GM21717 (cell line): Measurements from ENCODE around the gene LMF1.
"Not testable (repeated sequence)": the region's sequence is repeated elsewhere in the genome, so short reads cannot be mapped to it uniquely, and the experiment has no call there.

Source experiments
- ATAC-seq: cut with Tn5 transposase; IDR thresholded peaks from one replicate; pipeline ENCODE4 v1.9.1; 2021; ENCODE audit warnings: mild to moderate bottlenecking, moderate library complexity; ENCODE audit not compliant: unreplicated experiment

LMF1 gene

DNA sequence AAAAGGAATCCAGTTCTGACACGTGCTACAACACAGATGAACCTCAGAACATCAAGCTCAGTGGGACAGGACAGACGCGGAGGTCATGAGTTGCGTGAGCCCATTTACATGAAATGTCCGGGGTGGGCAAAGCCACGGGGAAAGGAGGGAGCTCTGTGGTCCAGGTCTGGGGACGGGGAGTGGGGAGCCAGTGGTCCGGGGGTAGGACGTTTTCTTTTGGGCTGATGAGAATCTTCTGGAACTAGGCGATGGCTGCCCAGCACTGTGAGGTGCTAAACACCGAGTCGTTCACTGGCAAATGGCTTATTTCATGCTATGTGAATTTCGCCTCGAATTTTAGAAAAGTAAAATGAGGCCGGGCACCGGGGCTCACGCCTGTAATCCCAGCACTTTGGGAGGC, 2.6 kb upstream of the LMF1 start:
- no peak for ATAC-seq

DNA sequence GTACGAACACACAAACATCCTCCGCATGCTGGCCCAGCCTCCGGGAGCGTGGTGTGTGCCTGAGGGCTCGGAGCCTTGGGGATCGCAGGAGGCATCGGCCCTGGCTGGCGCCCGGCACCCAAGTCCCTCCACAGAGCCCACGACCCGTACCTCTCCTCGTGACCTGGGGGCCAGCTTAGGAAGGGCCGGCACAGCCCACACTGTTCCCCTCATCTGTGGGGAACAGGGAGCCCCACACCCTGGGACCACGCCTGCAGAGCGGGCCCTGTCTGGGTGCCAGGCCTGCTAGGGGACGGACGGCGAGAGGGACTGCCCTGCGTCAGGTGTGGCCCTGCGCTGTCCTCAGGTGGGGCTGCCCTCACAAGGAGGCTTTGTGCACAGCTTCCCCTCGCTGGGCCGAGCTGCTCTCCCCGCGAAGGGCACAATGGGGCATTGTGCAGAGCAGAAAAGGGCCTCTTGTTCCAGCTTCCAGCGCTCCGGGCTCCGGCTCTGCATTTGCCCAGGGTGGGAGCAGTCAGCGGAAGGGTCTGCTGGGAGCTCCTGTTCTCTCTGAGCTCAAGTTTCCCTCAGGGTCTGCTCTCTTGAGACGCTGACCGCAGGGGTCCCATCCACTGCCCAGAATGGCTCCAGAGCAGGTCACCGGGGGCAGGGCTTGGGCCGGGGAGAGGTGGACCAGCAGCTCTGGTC, 1.7 kb upstream of the LMF1 start:
- ATAC-seq: no peak

DNA sequence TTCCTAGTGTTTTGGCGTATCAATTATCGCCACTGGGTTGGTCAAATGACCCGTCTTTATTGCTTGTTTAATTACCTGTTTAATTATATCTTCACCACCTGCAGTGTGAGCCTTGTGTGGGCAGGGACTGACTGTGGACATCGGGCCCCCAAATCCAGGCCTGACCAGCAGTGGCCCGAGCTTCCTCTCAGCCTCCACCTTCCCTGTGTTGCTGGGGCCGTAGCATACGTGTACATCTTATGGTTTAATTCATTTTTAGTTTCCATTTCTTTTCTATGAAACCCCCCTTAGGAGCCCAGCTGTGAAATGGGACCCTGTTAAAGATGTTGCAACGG, 1.2 kb upstream of the LMF1 start:
- ATAC-seq: no peak

DNA sequence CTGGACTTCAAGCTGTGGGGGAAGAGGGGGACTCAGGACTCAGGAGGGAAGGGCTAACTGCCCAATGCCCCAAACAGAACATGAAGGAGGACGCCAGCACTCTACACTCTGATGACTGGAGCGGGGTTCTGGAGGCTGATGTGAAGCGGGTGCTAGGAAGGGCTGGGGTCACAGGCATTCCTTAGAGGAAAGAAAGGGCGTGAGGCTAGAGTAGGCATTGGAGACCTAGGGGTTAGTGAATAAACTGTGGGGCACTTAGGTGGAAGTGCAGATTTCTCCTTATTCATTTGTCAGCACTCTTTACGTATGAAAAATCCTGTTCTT, 760 bp upstream of the LMF1 start:
- no peak for ATAC-seq

DNA sequence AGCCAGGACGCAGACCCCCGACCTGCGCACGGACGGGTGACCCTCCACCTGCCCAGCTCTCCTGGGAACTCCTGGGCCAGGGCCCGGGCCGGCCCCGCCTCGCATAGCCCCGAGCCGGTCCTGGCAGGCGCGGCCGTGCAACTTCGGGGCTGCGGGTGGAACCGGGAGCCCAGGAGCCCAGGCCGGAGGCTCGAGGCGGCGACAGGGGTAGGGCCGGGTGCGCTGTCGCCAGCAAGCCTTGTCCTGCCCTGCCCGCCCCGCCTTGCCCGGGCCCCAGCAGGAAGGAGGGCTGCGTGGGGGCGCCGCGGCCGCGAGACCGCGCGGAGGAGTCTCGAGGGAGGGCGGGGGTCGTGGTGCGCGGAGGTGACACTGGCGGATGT, 408 bp downstream of the LMF1 start:
- ATAC-seq: no peak

DNA sequence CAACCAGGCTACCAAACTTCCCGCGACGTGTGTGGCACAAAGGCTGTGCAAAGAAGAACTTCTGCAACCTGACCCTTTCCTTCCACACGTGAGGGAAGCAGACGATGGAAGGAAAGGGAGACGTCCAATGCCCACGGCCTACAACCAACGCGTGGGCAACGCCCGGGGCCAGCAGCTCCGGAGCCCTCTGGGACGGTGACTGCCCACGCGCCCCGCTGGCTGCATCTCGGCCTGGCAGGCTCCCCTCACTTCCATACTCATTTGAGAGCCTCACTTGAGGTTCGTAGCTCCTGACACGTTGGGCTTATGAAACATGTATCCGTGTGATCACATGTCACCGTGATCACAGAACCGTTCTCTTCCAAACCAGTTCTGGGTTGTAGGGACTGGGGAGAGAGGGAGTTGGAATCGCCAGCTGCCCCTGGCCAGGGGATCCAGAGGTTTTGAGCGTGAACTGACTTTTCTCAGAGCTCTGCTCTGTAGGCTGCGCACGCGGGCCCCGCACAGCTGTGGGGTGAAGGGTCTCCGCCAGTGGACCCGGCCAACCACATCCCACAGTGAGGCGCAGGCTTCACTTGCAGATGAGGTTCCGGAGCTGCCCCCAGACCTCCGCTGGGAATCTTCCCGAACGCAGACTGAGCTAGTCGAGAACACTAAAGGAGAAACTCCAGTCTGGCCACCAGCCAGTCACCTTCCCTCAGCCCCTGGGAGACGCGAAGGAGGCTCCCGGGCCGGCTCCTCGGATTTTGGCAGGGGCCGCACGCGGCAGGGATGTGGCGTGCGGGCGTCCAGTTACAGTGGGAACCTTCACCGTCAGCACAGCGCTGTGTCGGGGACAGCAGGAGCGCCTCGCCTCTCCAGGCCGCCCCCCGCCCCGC, 1.0 kb downstream of the LMF1 start:
- ATAC-seq: no peak

DNA sequence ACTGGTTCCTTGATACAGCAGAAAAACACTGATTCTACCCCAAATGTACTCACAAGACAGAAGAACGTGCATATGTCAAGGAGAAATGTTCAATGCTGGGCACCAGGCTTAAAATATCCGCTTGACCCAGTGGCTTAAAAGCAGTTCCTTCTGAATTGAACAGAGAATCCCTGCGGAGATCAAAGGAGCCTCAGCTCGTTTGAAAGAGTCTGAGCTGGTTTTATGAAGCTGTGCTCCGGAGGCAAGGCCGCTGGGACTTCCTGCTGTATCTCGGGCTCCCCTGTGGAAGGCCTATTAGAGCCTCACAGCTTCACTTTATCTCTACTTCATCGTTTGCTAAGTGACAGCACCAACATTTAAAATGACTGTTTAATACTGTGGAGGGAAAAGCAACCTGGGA, 2.2 kb downstream of the LMF1 start:
- no peak for ATAC-seq

DNA sequence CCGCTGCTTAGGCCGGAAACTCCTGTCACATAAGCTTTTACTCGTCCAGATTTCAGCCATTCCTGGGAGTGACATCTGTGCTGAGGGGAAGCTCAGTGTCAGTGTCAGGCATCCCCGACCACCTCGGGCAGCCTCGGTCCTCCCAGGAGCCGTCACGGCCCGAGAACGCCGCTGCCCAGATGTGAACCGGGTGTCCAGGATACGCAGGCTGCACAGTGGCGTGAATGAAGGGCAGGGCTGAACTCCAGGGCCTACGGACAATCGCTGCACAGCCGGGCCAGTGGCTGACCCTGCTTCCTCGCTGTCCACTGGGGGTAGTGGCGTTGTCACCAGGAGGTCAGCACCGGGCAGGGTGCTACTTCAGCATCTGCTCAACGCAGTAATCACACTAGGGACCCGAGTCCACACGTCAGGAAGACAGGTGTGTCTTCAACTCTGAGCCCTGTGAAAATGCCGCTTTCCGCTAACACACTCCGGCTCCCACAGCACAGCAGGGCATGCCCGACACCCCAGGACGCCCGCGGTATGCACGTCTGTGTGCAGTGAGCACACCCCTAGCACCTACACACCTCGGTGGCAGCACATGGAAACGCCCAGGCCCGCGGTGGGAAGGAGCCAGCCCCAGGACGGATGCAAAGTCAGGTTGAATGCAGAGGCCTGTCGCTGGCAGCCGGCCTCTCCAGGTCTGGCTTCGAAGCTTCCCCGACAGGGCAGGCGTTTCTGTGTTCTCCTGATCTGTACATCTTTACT, 3.1 kb downstream of the LMF1 start:
- no peak for ATAC-seq

DNA sequence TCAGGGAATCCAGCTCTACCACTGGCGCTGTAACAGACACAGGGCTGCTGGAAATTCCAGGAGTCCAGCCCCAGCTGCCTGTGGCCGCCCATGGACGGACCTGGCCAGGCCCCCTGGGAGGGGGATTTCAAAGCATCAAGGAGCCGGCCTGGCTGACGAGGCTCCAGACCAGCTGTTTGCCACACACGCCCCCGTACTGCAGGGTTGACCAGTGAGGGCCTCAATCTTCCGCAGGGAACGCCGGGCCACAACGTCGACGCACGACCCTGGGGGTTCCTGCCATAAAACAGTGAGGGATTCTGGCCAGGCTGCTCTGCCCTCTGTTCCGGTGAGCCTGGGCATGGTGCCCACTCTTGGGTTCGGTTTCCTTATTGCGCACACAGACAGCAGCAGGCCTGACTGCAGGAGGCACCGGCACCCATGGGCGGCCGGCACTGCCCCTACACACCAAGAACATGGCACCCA, 3.7 kb downstream of the LMF1 start:
- no peak for ATAC-seq

DNA sequence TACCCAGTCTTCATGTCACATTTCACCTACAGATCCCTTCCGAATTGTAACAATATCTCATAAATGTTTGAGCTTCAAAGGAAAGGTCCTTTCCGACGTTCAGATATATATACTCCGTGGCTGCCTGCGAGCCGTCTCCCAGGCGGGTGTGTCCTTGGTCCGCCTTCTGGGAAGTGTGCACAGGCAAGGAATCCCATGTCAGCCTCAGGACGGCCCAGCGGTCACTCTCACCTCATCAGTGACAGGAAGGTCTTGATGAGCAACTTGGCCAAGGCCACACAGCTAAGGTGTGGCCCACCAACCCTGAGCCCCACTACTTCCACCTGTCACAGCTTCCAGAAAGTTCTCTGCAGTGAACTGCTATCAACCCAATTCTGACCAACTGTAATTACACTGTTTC, 4.3 kb downstream of the LMF1 start:
- ATAC-seq: no peak

DNA sequence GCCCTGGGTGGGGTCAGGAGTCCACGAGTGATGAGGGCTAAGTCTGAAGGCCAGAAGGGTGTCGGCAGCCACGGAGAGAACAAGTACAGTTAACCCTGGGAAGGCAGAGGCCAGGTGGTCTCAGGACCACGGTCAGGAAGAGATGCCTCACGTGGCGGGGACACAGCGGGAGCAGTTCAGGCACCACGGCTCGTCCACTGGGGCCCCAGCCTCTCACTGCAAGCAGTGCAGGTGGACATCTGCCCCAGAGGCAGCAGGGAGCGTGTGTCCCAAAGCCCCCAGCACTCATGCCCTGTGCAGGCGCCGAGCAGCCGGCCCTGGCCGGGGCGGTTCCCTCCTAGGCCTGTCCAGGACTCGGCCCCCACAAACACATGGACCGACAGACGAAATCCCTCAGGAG, 4.7 kb downstream of the LMF1 start:
- ATAC-seq: no peak

DNA sequence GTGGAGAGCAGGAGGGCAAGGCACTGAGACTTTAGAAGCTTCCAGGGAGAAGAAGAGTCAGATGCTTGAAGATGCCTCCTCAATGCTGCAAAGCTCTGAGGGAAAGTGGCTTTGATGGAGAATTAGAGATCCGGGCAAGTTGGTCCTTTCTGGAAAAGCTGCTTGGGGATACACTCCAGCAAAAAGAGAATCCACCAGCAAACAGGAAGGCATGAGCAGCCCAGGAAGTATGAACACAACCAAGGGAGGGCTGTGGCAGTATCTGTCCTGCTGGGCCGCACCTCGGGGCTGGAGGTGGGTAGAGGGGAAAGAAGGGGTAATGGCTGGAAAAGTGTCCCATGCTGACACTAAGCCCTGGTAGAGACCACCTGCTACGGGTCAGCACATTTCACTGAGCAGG, 5.3 kb downstream of the LMF1 start:
- no peak for ATAC-seq

DNA sequence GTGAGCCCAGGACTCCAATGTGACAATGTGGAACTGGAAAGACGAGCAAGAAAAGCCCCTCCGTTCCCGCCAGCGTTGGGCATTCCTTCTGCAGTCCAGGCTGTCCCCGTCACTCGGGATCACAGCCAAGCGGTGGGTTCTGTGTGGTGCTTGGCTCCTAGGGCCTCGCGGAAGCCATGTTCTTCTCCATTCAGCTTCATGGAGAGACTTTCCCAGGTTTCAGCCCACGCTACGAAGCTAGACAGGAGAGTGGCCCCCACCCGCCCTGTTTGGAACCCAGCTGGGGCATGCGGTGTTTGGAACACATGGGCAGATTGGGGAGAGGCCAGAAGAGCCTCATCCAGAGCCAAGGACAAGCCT, 5.8 kb downstream of the LMF1 start:
- no peak for ATAC-seq

DNA sequence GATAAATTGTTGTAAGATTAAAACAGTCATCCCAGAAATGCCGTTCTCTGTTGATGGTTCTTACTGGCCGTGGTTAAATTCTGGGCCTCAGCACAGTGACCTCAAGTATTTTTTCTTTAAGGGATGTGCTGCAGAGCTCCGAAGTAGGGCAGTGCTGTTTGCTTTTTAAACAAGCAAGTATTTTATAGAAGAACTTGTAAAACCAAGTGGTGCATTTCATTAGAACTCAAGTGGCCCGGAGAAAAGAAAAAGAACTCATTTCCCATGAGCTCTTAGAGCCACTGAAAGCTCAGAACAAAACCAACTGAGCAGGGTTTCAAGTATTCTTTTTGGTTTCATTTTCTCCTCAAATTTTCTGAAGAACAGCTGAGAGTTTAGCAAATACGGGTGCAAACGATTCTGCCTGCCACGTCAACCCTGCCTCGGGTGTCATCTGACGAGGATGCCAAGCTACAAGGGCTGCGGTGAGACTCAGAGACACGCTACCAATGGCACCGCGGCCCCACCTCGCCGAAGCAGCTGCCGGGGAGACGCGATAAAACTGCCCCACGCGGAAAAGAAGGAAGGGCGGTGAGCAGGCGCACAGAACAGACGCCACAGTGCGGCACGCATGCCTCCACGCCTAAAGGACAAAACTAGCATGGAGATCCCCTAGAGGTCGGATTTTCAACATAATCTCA, 6.3 kb downstream of the LMF1 start:
- no peak for ATAC-seq

DNA sequence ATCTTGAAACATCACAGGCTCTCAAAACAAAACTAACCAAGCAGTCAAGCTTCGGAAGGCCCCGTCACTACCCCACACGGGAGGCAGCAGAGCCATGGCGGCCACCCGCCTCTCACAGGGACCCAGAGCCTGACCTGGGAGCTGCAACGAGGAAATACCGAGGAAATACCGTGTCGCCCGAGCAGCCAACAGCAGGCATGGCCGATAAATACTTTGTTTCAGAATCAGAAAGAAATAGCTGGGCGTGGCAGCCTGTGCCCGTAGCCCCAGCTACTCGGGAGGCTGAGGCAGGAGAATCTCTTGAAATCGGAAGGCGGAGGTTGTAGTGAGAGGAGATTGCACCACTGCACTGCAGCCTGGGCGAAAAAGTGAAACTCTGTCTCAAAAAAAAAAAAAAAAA, 6.9 kb downstream of the LMF1 start:
- no peak for ATAC-seq

DNA sequence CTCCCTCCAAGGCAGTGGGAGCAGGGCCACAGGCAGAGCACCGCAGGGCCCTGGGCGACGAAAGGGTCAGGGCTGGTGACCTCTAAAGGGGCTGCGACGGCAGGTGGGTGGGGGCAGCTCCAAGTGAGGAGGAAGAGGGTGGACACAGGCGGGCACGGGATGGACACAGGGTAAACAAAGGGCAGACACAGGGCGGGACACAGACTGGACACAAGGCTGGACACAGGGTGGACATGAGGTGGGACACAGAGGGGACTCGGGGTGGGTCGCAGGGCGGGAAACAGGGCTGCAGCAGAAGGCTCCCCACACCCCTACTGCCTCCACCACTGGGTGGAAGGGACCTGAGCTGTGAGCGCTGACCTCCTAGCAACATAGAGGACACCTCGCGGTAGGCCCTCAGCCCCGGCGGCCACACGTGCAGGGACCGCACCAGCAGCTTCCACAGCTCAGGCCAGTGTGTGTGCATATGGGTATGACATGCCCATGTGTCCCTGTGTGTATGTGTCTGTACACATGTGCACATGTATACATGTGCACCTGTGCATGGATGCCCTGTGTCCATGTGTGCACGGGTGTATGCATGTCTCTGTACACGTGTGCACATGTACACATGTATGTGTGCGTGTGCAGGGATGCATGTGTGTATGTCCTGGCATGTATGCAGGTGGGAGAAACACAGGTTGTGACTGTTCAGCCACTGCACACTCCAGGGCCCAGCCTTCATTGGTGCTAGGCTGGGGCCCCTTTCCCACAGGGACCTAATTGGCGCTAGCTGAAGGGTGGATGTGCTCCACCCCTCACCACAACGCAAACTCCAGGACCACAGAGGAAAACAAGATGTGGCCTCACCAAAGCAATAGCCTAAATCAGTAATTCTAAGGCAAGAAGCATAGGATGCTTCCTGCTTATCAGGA, 7.6 kb downstream of the LMF1 start:
- ATAC-seq: no peak

DNA sequence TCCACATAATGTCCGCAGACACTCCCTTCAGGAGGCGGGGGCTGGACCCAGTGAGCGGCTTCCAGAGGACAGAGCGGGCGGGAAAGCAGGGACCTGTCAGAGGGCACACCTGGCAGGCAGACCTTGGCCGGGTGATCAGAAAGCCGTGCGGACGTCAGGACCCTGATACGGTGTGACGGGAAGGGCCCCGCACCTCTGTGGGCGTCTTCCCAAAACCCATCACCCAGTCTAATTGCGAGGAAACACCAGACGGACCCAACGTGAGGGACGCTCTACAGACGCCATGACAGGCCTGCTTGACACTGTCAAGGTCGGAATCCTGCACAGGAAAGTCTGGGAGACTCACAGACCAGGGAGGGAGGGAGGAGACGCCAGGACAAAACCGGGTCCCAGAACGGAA, 8.4 kb downstream of the LMF1 start:
- no peak for ATAC-seq

DNA sequence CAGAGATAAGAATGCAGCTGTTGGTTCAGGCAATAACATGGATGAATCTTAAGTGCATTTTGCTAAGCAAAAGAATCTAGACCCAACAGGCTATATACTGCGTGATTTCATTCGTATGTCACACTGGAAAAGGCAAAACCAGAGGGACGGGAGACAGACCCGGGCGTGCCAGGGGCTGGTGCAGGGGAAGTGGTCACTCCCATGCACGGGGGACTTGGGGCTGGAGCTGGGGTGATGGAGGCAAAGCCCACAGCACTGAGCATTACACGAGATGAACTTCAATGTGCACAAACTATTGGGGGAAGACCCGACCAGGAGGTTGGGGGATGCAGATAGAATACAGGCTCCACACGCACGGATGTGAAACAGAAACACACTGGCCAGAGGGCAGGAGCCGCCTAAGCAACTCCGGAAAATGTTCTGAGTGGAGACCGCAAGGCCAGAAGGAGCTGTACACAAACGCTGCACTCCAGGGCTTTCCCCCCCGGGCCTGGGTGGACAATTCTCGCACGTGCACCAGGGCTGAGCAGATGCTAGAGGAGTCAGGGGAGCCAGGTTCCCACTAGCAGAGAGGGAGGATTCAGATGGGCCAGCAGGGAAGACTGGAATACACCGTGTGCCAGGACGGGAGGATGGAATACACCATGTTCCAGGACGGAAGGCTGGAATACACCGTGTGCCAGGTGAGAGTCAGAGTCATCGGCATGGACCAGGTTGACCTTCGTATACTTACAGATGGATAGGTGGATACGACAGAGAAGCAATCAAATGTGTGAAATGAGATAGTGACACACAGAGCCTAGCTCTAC, 11.3 kb downstream of the LMF1 start:
- no peak for ATAC-seq

DNA sequence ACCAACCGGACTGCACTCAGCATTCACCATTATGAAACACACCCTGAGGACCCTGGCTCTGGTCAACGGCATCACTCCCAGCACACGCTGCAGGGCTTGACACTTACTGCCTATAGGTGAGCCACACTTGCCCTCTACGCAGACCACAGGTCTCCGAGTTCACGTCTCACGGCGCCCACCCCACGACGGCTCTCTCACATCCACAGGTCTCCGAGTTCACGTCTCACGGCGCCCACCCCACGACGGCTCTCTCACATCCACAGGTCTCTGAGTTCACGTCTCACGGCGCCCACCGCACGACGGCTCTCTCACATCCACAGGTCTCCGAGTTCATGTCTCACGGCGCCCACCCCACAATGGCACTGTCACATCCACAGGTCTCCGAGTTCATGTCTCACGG, 15.0 kb downstream of the LMF1 start:
- not testable (repeated sequence) for ATAC-seq

DNA sequence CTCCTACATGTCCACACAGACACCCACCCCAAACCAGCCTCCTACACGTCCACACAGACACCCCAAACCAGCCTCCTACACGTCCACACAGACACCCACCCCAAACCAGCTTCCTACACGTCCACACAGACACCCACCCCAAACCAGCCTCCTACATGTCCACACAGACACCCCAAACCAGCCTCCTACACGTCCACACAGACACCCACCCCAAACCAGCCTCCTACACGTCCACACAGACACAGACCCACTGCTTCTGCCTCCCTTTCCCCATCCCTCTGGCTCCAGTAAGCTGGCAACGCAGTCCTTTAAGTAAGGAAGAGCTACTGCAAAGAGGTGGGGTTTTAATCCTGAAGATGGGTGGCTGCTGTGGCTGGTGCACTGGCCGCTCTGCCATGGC, 17.0 kb downstream of the LMF1 start:
- ATAC-seq: not testable (repeated sequence)
